HG02798 (cell line): ENCODE measurements around the gene CLASP1.
A peak's percentile ranks its signal among the peaks of the same experiment; 100 is the strongest.
"Not testable (repeated sequence)": the region's sequence is repeated elsewhere in the genome, so short reads cannot be mapped to it uniquely, and the experiment has no call there.

ENCODE experiments used
- ATAC-seq: cut with Tn5 transposase; IDR thresholded peaks from one replicate; pipeline ENCODE4 v1.9.1; 2021; ENCODE audit warnings: mild to moderate bottlenecking; ENCODE audit not compliant: unreplicated experiment, poor library complexity

Gene CLASP1

DNA sequence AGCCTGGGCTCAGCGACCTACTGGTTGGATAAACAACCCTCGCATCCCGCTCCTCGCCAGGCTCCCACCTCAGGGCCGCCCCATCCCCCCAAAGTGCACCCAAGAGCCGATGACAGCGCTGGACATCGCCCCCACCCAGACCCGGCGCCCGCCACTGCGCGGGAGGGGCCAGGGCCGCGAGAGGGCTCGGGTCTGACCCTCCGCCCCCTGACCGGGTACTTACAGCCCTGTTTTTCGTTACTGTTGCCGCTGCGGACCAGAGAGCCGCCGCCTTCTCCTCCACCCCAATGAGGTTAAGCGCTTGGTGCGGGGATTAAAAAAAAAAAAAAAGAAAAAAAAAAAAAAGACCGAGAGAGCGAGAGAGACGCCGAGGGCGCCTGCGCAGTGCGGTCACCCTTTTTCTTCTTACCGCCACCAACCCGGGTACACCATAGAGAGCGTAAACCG lies at the start of gene CLASP1:
TSS of gene CLASP1 (minus strand) at position 314 of the 447 bp plus-strand sequence. CDS start 43,567 bp downstream, outside the sequence.
- ATAC-seq = peak; percentile 40

- ATAC-seq = no peak
Observed at GRCh38 chr2:121698318-121698930, 49.2 kb upstream of the CLASP1 start.

GRCh38 chr2:121697108-121697631 lies 47.9 kb upstream of the CLASP1 start:
- ATAC-seq = no peak

GRCh38 chr2:121696410-121696930 lies 47.2 kb upstream of the CLASP1 start:
- ATAC-seq = no peak

DNA sequence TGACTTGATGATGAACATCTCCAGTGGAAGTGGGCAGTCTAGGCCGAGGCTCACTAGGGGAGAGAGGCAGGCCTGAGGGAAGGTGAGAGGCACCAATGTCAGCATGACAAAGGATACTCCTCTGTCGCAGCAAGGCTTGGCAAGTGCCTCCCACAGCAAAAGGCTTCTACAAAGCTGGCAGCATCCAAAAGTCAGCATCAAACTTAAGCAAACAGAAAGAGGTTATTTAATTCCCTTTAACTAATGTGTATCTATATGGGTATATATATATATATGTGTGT lies 45.8 kb upstream of the CLASP1 start:
- ATAC-seq = no peak

- ATAC-seq = no peak
Observed at GRCh38 chr2:121694398-121695170, 45.3 kb upstream of the CLASP1 start.

DNA sequence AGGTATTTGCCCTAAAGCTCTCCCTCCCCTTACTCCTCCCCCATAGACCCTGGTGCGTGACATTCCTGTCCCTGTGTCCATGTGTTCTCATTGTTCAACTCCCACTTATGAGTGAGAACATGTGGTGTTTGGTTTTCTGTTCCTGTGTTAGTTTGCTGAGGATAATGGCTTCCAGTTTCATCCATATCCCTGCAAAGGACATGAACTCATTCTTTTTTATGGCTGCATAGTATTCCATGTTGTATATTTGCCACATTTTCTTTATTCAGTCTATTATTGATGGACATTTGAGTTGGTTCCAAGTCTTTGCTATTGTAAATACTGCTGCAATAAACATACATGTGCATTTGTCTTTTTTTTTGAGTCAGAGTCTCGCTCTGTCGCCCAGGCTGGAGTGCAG lies 41.3 kb upstream of the CLASP1 start:
- not testable (repeated sequence) for ATAC-seq

- no peak for ATAC-seq
Observed at GRCh38 chr2:121690095-121690494, 40.8 kb upstream of the CLASP1 start.

DNA sequence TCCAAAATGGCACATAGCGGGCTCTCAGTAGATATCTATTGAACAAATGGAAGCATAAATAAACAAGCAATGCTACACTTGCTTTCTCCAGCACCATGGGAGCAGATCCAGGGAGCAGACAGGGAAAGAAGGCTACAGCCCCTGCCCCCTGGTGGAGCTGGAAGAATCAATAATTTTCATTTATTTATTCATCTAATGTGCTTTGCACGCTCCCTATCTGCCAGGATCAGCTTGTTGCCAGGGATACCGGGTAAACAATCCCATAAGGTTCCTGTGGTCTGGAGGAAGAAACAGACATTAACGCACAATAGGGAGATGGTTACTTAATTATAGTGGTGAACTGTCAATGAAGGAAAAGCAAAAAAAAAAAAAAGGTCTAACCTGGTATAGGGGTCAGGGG lies 40.1 kb upstream of the CLASP1 start:
- no peak for ATAC-seq

DNA sequence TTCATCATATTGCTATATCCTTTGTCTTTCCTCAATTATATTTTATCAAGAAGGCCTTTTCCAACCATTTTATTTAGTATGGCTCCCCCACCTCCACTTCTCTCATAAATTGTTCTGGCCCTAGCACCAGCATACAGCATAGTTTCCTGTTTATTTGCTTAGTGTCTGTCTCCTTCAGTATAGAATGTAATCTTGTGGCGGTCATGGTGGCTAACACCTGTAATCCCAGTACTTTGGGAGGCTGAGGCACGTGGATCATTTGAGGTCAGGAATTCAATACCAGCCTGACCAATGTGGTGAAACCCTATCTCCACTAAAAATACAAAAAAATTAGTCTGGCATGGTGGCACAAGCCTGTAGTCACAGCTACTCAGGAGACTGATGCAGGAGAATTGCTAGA lies 39.6 kb upstream of the CLASP1 start:
- ATAC-seq = no peak

DNA sequence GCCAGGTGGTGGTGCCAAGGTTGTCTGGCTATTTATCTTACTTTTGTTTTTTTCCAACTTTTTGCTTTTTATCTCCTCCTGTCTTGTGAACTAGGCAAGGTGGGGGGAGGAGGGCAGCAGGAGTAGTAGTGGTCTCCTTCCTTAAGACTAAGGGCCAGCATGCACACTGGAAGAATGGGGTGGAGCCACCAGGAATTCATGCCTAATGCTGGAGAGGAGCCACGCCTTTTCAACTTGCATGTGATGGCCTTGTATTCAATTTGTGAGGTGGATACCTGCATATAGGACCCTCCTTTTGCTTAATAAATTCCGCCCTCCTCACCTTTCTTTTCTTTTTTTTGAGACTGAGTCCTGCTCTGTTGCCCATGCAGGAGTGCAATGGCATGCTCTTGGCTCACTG lies 37.6 kb upstream of the CLASP1 start:
- no peak for ATAC-seq

GRCh38 chr2:121686218-121686617 lies 37.0 kb upstream of the CLASP1 start:
- no peak for ATAC-seq

DNA sequence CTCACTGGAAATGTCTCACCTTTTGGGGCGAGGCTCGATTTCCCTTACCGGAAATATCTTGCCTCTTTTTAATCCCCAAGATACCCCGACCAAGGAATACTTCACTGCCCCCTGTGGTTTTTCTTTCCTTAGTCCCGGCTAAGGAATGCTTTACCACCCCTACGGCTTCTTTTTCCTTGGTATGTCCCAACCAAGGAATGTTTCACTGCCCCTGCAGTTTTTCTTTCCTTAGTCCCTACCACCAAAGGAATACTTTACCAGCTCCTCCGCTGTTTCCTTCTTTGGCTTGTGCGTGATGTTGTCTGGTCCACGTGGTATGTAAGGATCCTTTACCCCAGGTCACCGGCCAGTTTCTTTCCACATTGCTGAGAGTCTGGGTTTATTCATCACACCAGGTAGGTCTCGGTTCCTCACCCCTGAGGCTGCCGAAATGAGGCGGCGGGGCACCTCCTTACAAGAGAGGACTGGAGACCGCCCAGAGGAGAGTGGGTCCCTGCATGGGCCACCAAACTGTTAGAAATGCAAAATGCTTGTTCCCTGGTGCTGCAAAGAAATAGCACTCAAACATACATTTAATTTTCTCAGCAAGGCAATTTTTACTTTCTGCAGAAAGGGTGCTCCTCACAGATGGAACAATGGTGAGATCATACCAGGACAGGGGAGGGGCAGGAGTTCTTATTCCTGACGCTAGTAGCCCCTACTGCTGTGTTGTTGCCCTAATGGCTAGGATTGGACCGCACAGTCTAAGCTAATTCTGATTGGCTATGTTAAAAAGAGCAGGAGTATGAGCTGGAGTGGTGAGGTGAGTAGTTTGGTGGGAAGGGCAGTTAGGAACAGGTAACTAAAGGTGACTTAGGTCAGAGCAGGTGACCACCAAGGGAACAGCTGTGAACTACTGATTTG lies 33.4 kb upstream of the CLASP1 start:
- ATAC-seq = no peak

DNA sequence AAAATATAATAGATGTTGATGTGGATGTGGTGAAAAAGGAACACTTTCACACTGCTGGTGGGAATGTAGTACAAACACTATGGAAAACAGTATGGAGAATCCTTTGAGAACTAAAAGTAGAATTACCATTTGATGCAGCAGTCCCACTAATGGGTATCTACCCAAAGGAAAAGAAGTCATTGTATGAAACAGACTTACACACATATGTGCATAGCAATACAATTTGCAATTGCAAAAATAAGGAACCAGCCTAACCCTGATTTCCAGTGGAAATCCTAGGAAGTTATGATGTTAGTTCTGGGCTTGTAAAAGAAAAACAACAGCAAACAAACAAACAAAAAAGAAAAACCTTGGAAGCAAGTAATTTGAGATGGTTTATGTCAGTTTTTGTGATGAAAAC lies 28.6 kb upstream of the CLASP1 start:
- ATAC-seq = no peak

DNA sequence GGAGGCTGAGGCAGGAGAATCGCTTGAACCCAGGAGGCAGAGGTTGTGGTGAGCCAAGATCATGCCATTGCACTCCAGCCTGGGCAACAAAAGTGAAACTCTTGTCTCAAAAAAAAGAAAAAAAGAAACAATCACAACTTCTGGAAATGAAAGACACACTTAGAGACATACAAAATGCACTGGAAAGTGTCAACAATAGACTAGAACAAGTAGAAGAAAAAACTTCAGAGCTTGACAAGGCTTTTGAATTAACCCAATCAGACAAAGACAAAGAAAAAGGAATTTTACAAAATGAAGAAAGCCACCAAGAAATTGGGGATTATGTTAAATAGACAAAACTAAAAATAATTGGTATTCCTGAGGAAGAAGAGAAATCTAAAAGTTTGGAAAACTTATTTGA lies 22.4 kb upstream of the CLASP1 start:
- ATAC-seq = not testable (repeated sequence)

DNA sequence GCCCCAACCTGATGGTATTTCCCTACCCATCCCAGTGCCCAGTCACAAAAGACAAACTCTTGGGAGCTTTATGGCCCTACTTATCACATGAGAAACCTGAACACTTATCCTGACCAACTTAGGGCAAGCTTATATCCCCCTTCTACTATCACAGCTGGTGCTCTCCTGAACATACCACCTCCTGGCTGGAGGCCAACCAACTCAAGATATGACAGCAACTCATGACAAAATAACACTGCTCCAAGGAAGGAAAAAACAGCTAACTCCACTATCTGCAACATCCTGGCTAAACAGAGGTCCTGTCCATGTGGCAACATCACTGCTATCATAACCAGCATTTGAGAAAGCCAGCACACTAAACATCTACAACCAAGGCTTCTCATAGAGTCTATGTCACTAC lies 20.9 kb upstream of the CLASP1 start:
- no peak for ATAC-seq

- no peak for ATAC-seq
Observed at GRCh38 chr2:121667618-121668017, 18.4 kb upstream of the CLASP1 start.

DNA sequence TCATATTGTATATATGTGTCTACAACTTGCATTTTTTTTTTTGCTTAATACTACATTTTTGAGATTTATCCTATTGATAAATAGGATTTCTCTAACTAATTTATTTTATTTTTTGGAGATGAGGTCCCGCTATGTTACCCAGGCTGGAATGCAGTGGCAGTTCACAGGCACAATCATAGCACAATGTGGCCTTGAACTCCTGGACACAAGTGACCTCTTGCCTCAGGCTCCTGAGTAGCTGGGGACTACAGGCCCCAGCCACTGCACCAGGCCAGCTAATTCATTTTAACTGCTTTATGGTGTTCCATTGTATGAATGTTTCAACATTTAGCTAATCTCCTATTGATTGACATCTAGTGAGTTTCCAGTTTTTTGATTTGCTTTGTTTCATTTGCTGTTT lies 16.8 kb upstream of the CLASP1 start:
- ATAC-seq = no peak

DNA sequence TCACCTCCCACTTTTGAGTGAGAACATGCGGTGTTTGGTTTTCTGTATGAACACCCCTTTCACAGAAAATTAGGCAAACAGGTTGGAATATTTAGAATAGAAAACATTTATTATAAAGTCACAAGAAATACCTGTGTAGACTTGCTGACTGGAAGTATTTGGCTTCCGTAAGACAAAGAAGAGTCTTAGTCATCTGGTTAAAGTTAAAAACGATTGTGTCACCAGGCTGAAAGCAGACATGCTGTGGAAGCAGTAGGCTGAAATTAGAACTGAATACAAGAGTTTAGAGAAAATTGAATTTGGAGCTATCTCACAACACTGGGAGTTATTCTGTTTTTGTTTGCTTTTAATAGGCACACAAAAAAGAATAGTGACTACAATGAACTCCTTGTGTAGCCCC lies 16.2 kb upstream of the CLASP1 start:
- no peak for ATAC-seq

- ATAC-seq = no peak
Observed at GRCh38 chr2:121664713-121665112, 15.5 kb upstream of the CLASP1 start.

- ATAC-seq = no peak
Observed at GRCh38 chr2:121664086-121664485, 14.8 kb upstream of the CLASP1 start.
